ENCODE measurements around the gene TNFRSF6B.
A peak's percentile ranks its signal among the peaks of the same experiment; 100 is the strongest.

Gene TNFRSF6B

GRCh38 chr20:63673951-63674350 is 22.5 kb upstream of the TNFRSF6B start:
- no peaks in the 10 kb centered on the region for H3K79me2 ChIP-seq (ENCODE audit: insufficient read depth, low read length)
- no peak overlapping the region for H3K4me3 ChIP-seq (ENCODE audit: low read depth in 1 of 2, low read length in 2 of 2)
- no peaks in the 10 kb centered on the region for H3K4me1 ChIP-seq (ENCODE audit: insufficient read depth, low read length)
- ATAC-seq (ENCODE audit: insufficient read depth, low read depth): 0 out of 3 replicates have a peak, but pooled peaks have one; percentile 17
- no peak for DNase-seq
- no peak overlapping the region for H3K4me2 ChIP-seq (ENCODE audit: insufficient read depth, low read length)
- no peaks in the 10 kb centered on the region for H3K27me3 ChIP-seq (ENCODE audit: insufficient read depth, low read length, poor library complexity)
- H3K36me3 ChIP-seq (ENCODE audit: insufficient read depth, low read length): peaks cover 68% of the 10 kb centered on the region
- no peak overlapping the region for H3K9ac ChIP-seq (ENCODE audit: low read depth, low read length)
- H4K20me1 ChIP-seq (ENCODE audit: insufficient read depth, low read length): no peaks in the 10 kb centered on the region
- no peak overlapping the region for H2AFZ ChIP-seq (ENCODE audit: low read depth, low read length)
- H3K27ac ChIP-seq (ENCODE audit: low read length): no peak overlapping the region
- no peak for TF ChIP-seq EZH2 (IDR thresholded peaks at IDR 0.05; ENCODE audit: borderline replicate concordance, low read depth, low read length, severe bottlenecking)
- no peak for TF ChIP-seq CTCF (IDR thresholded peaks at IDR 0.05; ENCODE audit: borderline replicate concordance, extremely low read depth, low read length, poor library complexity, severe bottlenecking)
- no peaks in the 10 kb centered on the region for H3K9me3 ChIP-seq (ENCODE audit: insufficient read depth, low read length, severe bottlenecking)

- DNase-seq (no peak), ATAC-seq (ENCODE audit: insufficient read depth, low read depth) (no peak)
- peaks cover 76% of the 10 kb centered on the region for H3K36me3 ChIP-seq (ENCODE audit: insufficient read depth, low read length)
- H3K9me3 ChIP-seq (ENCODE audit: insufficient read depth, low read length, severe bottlenecking): no peaks in the 10 kb centered on the region
- H3K27ac ChIP-seq (ENCODE audit: low read length): no peak overlapping the region
- H4K20me1 ChIP-seq (ENCODE audit: insufficient read depth, low read length): peaks cover 8% of the 10 kb centered on the region; the same call in 1 of the 2 replicates
- no peaks in the 10 kb centered on the region for H3K4me1 ChIP-seq (ENCODE audit: insufficient read depth, low read length)
- no peak overlapping the region for H3K4me3 ChIP-seq (ENCODE audit: low read depth in 1 of 2, low read length in 2 of 2)
- H3K27me3 ChIP-seq (ENCODE audit: insufficient read depth, low read length, poor library complexity): no peaks in the 10 kb centered on the region
- no peak overlapping the region for H2AFZ ChIP-seq (ENCODE audit: low read depth, low read length)
- TF ChIP-seq EZH2 (IDR thresholded peaks at IDR 0.05; ENCODE audit: borderline replicate concordance, low read depth, low read length, severe bottlenecking) (no peak), CTCF (IDR thresholded peaks at IDR 0.05; ENCODE audit: borderline replicate concordance, extremely low read depth, low read length, poor library complexity, severe bottlenecking) (no peak)
- H3K9ac ChIP-seq (ENCODE audit: low read depth, low read length): no peak overlapping the region
- H3K79me2 ChIP-seq (ENCODE audit: insufficient read depth, low read length): no peaks in the 10 kb centered on the region
- no peak overlapping the region for H3K4me2 ChIP-seq (ENCODE audit: insufficient read depth, low read length)
These were observed 20.6 kb upstream of the TNFRSF6B start for GRCh38 chr20:63675681-63676368.

- no peaks in the 10 kb centered on the region for H3K27me3 ChIP-seq (ENCODE audit: insufficient read depth, low read length, poor library complexity)
- H3K36me3 ChIP-seq (ENCODE audit: insufficient read depth, low read length): peaks cover 80% of the 10 kb centered on the region
- H3K4me3 ChIP-seq (ENCODE audit: low read depth in 1 of 2, low read length in 2 of 2): no peak overlapping the region
- DNase-seq (no peak), ATAC-seq (ENCODE audit: insufficient read depth, low read depth) (no peak)
- no peak overlapping the region for H3K27ac ChIP-seq (ENCODE audit: low read length)
- no peak overlapping the region for H2AFZ ChIP-seq (ENCODE audit: low read depth, low read length)
- peaks cover 15% of the 10 kb centered on the region for H4K20me1 ChIP-seq (ENCODE audit: insufficient read depth, low read length)
- no peaks in the 10 kb centered on the region for H3K4me1 ChIP-seq (ENCODE audit: insufficient read depth, low read length)
- H3K79me2 ChIP-seq (ENCODE audit: insufficient read depth, low read length): no peaks in the 10 kb centered on the region
- no peaks in the 10 kb centered on the region for H3K9me3 ChIP-seq (ENCODE audit: insufficient read depth, low read length, severe bottlenecking)
- H3K4me2 ChIP-seq (ENCODE audit: insufficient read depth, low read length): no peak overlapping the region
- no peak overlapping the region for H3K9ac ChIP-seq (ENCODE audit: low read depth, low read length)
- TF ChIP-seq CTCF (IDR thresholded peaks at IDR 0.05; ENCODE audit: borderline replicate concordance, extremely low read depth, low read length, poor library complexity, severe bottlenecking) (no peak), EZH2 (IDR thresholded peaks at IDR 0.05; ENCODE audit: borderline replicate concordance, low read depth, low read length, severe bottlenecking) (no peak)
These were observed 18.4 kb upstream of the TNFRSF6B start for GRCh38 chr20:63678071-63678470.
